ENCODE data around the gene LDAF1. TPM values are rescaled to one million over a fixed set of nuclear protein-coding genes. Genes with fewer than 3 reads are reported as not detected.

The LDAF1 gene
- total and polyA plus RNA-seq, 4 donors: 10.4 to 45.6 (median 20.4) TPM

DNA sequence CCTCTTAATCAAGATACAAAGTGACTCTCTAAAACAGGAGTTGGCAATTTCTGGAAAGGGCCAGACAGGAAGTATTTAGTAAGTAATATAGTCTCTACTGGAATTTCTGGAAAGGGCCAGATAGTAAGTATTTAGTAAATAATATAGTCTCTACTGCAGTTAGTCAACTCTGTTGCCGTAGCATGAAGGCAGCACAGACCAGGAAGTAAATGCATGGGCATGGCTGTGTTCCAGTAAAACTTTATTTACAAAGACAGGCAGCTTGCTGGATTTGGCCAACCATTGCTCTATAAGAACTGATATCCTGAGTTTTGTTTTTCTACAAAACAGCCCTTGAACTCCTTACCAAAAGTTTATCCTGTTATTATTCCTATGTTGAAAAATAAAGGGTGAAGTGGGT is 16.9 kb downstream of the LDAF1 start:
- no peak overlapping the region for H3K4me3 ChIP-seq

GRCh38 chr16:21179126-21179982 is 20.9 kb downstream of the LDAF1 start:
- TF ChIP-seq CTCF (IDR thresholded peaks at IDR 0.05; ENCODE audit: control extremely low read depth, extremely low read depth): no peak
- ATAC-seq (ENCODE audit: insufficient read depth, low FRiP score) (no peak), DNase-seq (no peak)
- H3K27me3 ChIP-seq (ENCODE audit: control insufficient read depth in 3 of 3, insufficient read depth in 3 of 3, low read length in 2 of 3): no peaks in the 10 kb centered on the region
- H3K27ac ChIP-seq (ENCODE audit: low read depth in 1 of 2, low read length in 1 of 2): no peak overlapping the region
- no peaks in the 10 kb centered on the region for H3K4me1 ChIP-seq (ENCODE audit: control insufficient read depth in 5 of 5, insufficient read depth in 5 of 5, low read length in 5 of 5)
- peaks cover 0 to 2% (median 1%) of the 10 kb centered on the region in 4 donors for H3K9me3 ChIP-seq (ENCODE audit: control insufficient read depth in 4 of 4, insufficient read depth in 3 of 4, low read length in 3 of 4)
- H3K4me3 ChIP-seq: no peak overlapping the region
- H3K9ac ChIP-seq (ENCODE audit: insufficient read depth in 1 of 2, low read length in 2 of 2): no peak overlapping the region
- peaks cover 12 to 26% (median 20%) of the 10 kb centered on the region in 4 donors for H3K36me3 ChIP-seq (ENCODE audit: control insufficient read depth in 4 of 4, insufficient read depth in 4 of 4, low read length in 4 of 4)
- WGBS, 2 donors: 72 to 83% methylated on average over 13 of the region's 13 CpGs

More for the DNA sequence above, 16.9 kb downstream of the LDAF1 start:
- Histone ChIP-seq H3K36me3 (ENCODE audit: control insufficient read depth in 4 of 4, insufficient read depth in 4 of 4, low read length in 4 of 4) (peaks cover 14 to 32% (median 24%) of the 10 kb centered on the region in 4 donors), H3K27me3 (ENCODE audit: control insufficient read depth in 3 of 3, insufficient read depth in 3 of 3, low read length in 2 of 3) (no peaks in the 10 kb centered on the region), H3K4me1 (ENCODE audit: control insufficient read depth in 5 of 5, insufficient read depth in 5 of 5, low read length in 5 of 5) (no peaks in the 10 kb centered on the region), H3K9ac (ENCODE audit: insufficient read depth in 1 of 2, low read length in 2 of 2) (no peak overlapping the region), H3K27ac (ENCODE audit: low read depth in 1 of 2, low read length in 1 of 2) (no peak overlapping the region), H3K9me3 (ENCODE audit: control insufficient read depth in 4 of 4, insufficient read depth in 3 of 4, low read length in 3 of 4) (no peaks in the 10 kb centered on the region)
- TF ChIP-seq CTCF (IDR thresholded peaks at IDR 0.05; ENCODE audit: control extremely low read depth, extremely low read depth): no peak
- DNase-seq (no peak), ATAC-seq (ENCODE audit: insufficient read depth, low FRiP score) (no peak)
- 33 to 73% methylated on average over 1 of the region's 1 CpG for WGBS, 2 donors

GRCh38 chr16:21179983-21180365 is 21.5 kb downstream of the LDAF1 start:
- no peak overlapping the region for H3K4me3 ChIP-seq
- WGBS, 2 donors: 73 to 95% methylated on average over 2 to 3 of the region's 3 CpGs
- H3K27ac ChIP-seq (ENCODE audit: low read depth in 1 of 2, low read length in 1 of 2): no peak overlapping the region
- H3K9me3 ChIP-seq (ENCODE audit: control insufficient read depth in 4 of 4, insufficient read depth in 3 of 4, low read length in 3 of 4): peaks cover 0 to 2% (median 1%) of the 10 kb centered on the region in 4 donors
- ATAC-seq (ENCODE audit: insufficient read depth, low FRiP score) (no peak), DNase-seq (peak in 2 of 3 donors; percentile 16 to 47)
- no peak overlapping the region for H3K9ac ChIP-seq (ENCODE audit: insufficient read depth in 1 of 2, low read length in 2 of 2)
- peaks cover 11 to 23% (median 17%) of the 10 kb centered on the region in 4 donors for H3K36me3 ChIP-seq (ENCODE audit: control insufficient read depth in 4 of 4, insufficient read depth in 4 of 4, low read length in 4 of 4)
- no peaks in the 10 kb centered on the region for H3K4me1 ChIP-seq (ENCODE audit: control insufficient read depth in 5 of 5, insufficient read depth in 5 of 5, low read length in 5 of 5)
- no peaks in the 10 kb centered on the region for H3K27me3 ChIP-seq (ENCODE audit: control insufficient read depth in 3 of 3, insufficient read depth in 3 of 3, low read length in 2 of 3)
- no peak for TF ChIP-seq CTCF (IDR thresholded peaks at IDR 0.05; ENCODE audit: control extremely low read depth, extremely low read depth)

All from lung (tissue), 12 donors.